ENCODE results near the gene PPP1R7. TPM values are rescaled to one million over a fixed set of nuclear protein-coding genes. Genes with fewer than 3 reads are reported as not detected.
"Not testable (repeated sequence)": the region's sequence is repeated elsewhere in the genome, so short reads cannot be mapped to it uniquely, and the experiment has no call there.

The PPP1R7 gene
- total RNA-seq, 2 donors from 2014 or later: 54.8 to 109 TPM

- no peaks in the 10 kb centered on the region for H3K4me1 Mint-ChIP-seq (ENCODE audit: low read depth in 2 of 2)
- H3K36me3 Mint-ChIP-seq: no peaks in the 10 kb centered on the region
- no peaks in the 10 kb centered on the region for H3K27me3 Mint-ChIP-seq
- no peak overlapping the region for H3K27ac Mint-ChIP-seq
- ATAC-seq (peak; percentile 14 to 44), DNase-seq (ENCODE audit: low spot score) (peak; percentile 60)
- no peak overlapping the region for H3K4me3 Mint-ChIP-seq
- no peaks in the 10 kb centered on the region for H3K9me3 Mint-ChIP-seq
These were observed 40.2 kb downstream of the PPP1R7 start for GRCh38 chr2:241190291-241190981.

GRCh38 chr2:241191081-241191480 is 40.8 kb downstream of the PPP1R7 start:
- Mint-ChIP-seq H3K27ac (no peak overlapping the region), H3K4me1 (ENCODE audit: low read depth in 2 of 2) (no peaks in the 10 kb centered on the region), H3K9me3 (no peaks in the 10 kb centered on the region), H3K4me3 (no peak overlapping the region), H3K36me3 (no peaks in the 10 kb centered on the region), H3K27me3 (no peaks in the 10 kb centered on the region)
- DNase-seq (ENCODE audit: low spot score) (peak; percentile 52), ATAC-seq (no peak)

- H3K27ac Mint-ChIP-seq: no peak overlapping the region
- no peak for ATAC-seq
- H3K4me1 Mint-ChIP-seq (ENCODE audit: low read depth in 2 of 2): no peaks in the 10 kb centered on the region
- H3K36me3 Mint-ChIP-seq: no peaks in the 10 kb centered on the region
- H3K27me3 Mint-ChIP-seq: no peaks in the 10 kb centered on the region
- DNase-seq (ENCODE audit: low spot score): peak; percentile 16
- no peak overlapping the region for H3K4me3 Mint-ChIP-seq
- H3K9me3 Mint-ChIP-seq: no peaks in the 10 kb centered on the region
These were observed 43.0 kb downstream of the PPP1R7 start for GRCh38 chr2:241193271-241193670.

GRCh38 chr2:241194811-241195210 is 44.5 kb downstream of the PPP1R7 start:
- DNase-seq (ENCODE audit: low spot score) (peak; percentile 26), ATAC-seq (no peak)
- H3K27me3 Mint-ChIP-seq: no peaks in the 10 kb centered on the region
- no peaks in the 10 kb centered on the region for H3K4me1 Mint-ChIP-seq (ENCODE audit: low read depth in 2 of 2)
- no peaks in the 10 kb centered on the region for H3K9me3 Mint-ChIP-seq
- H3K27ac Mint-ChIP-seq: no peak overlapping the region
- H3K4me3 Mint-ChIP-seq: no peak overlapping the region
- H3K36me3 Mint-ChIP-seq: no peaks in the 10 kb centered on the region

- H3K4me1 Mint-ChIP-seq (ENCODE audit: low read depth in 2 of 2): no peaks in the 10 kb centered on the region
- no peak overlapping the region for H3K4me3 Mint-ChIP-seq
- DNase-seq (ENCODE audit: low spot score): peak; percentile 62
- no peaks in the 10 kb centered on the region for H3K36me3 Mint-ChIP-seq
- no peaks in the 10 kb centered on the region for H3K27me3 Mint-ChIP-seq
- H3K27ac Mint-ChIP-seq: no peak overlapping the region
- H3K9me3 Mint-ChIP-seq: no peaks in the 10 kb centered on the region
- ATAC-seq: peak in 1 of 2 donors; percentile 25
These were observed 45.4 kb downstream of the PPP1R7 start for GRCh38 chr2:241195506-241196130.

GRCh38 chr2:241197246-241197645 is 47.0 kb downstream of the PPP1R7 start:
- DNase-seq (ENCODE audit: low spot score): peak; percentile 53
- not testable (repeated sequence) for H3K27ac Mint-ChIP-seq; H3K9me3 Mint-ChIP-seq; H3K4me1 Mint-ChIP-seq (ENCODE audit: low read depth in 2 of 2); H3K36me3 Mint-ChIP-seq; H3K27me3 Mint-ChIP-seq; H3K4me3 Mint-ChIP-seq; ATAC-seq

GRCh38 chr2:241197947-241198346 is 47.7 kb downstream of the PPP1R7 start:
- no peaks in the 10 kb centered on the region for H3K27me3 Mint-ChIP-seq
- H3K27ac Mint-ChIP-seq: no peak overlapping the region
- H3K36me3 Mint-ChIP-seq: no peaks in the 10 kb centered on the region
- ATAC-seq: no peak
- H3K9me3 Mint-ChIP-seq: no peaks in the 10 kb centered on the region
- H3K4me1 Mint-ChIP-seq (ENCODE audit: low read depth in 2 of 2): no peaks in the 10 kb centered on the region
- H3K4me3 Mint-ChIP-seq: no peak overlapping the region
- peak; percentile 29 for DNase-seq (ENCODE audit: low spot score)

- Mint-ChIP-seq H3K4me1 (ENCODE audit: low read depth in 2 of 2) (no peaks in the 10 kb centered on the region), H3K4me3 (no peak overlapping the region), H3K27me3 (no peaks in the 10 kb centered on the region), H3K36me3 (no peaks in the 10 kb centered on the region), H3K27ac (no peak overlapping the region), H3K9me3 (no peaks in the 10 kb centered on the region)
- peak; percentile 46 for DNase-seq (ENCODE audit: low spot score)
- ATAC-seq: no peak
These were observed 48.4 kb downstream of the PPP1R7 start for GRCh38 chr2:241198381-241199279.

- Mint-ChIP-seq H3K27me3 (no peaks in the 10 kb centered on the region), H3K9me3 (no peaks in the 10 kb centered on the region), H3K4me1 (ENCODE audit: low read depth in 2 of 2) (no peaks in the 10 kb centered on the region), H3K27ac (no peak overlapping the region), H3K36me3 (no peaks in the 10 kb centered on the region), H3K4me3 (no peak overlapping the region)
- ATAC-seq: no peak
- DNase-seq (ENCODE audit: low spot score): no peak
These were observed 49.0 kb downstream of the PPP1R7 start for GRCh38 chr2:241199286-241199685.

- Mint-ChIP-seq H3K4me3 (no peak overlapping the region), H3K9me3 (no peaks in the 10 kb centered on the region), H3K4me1 (ENCODE audit: low read depth in 2 of 2) (no peaks in the 10 kb centered on the region)
These were observed 49.9 kb downstream of the PPP1R7 start for GRCh38 chr2:241199897-241200821.

GRCh38 chr2:241200822-241201395 is 50.6 kb downstream of the PPP1R7 start:
- DNase-seq (ENCODE audit: low spot score): peak; percentile 58
- H3K36me3 Mint-ChIP-seq: no peaks in the 10 kb centered on the region
- H3K27ac Mint-ChIP-seq: no peak overlapping the region
- H3K9me3 Mint-ChIP-seq: no peaks in the 10 kb centered on the region
- no peak overlapping the region for H3K4me3 Mint-ChIP-seq
- H3K4me1 Mint-ChIP-seq (ENCODE audit: low read depth in 2 of 2): no peaks in the 10 kb centered on the region
- ATAC-seq: no peak
- no peaks in the 10 kb centered on the region for H3K27me3 Mint-ChIP-seq

More at GRCh38 chr2:241199897-241200821, 49.9 kb downstream of the PPP1R7 start:
- ATAC-seq (no peak), DNase-seq (ENCODE audit: low spot score) (peak; percentile 54)
- Mint-ChIP-seq H3K27me3 (no peaks in the 10 kb centered on the region), H3K36me3 (no peaks in the 10 kb centered on the region), H3K27ac (no peak overlapping the region)

- peak; percentile 34 for DNase-seq (ENCODE audit: low spot score)
- no peak overlapping the region for H3K4me3 Mint-ChIP-seq
- no peaks in the 10 kb centered on the region for H3K36me3 Mint-ChIP-seq
- ATAC-seq: peak in 1 of 2 donors; percentile 26
- H3K9me3 Mint-ChIP-seq: no peaks in the 10 kb centered on the region
- H3K27me3 Mint-ChIP-seq: no peaks in the 10 kb centered on the region
- no peaks in the 10 kb centered on the region for H3K4me1 Mint-ChIP-seq (ENCODE audit: low read depth in 2 of 2)
- no peak overlapping the region for H3K27ac Mint-ChIP-seq
These were observed 51.4 kb downstream of the PPP1R7 start for GRCh38 chr2:241201445-241202267.

Measured in natural killer cell treated with Interleukin-12 subunit alpha and Interleukin-12 subunit beta and Interleukin-15 and Interleukin-18, amount 100 ng/mL, for 72 hours (primary cell).